Stimulated activated CD8-positive, alpha-beta memory T cell treated with anti-CD3 and anti-CD28 coated beads, Interleukin-7, amount 100 ng/mL, for 4 hours (primary cell): Measurements from ENCODE around the gene C16orf92.
"Not testable (repeated sequence)": the region's sequence is repeated elsewhere in the genome, so short reads cannot be mapped to it uniquely, and the experiment has no call there.

Source experiments
- DNase-seq, 2 donors: peaks; one replicate each; pipeline ENCODE4 v3.0.0-alpha.2; 2020; ENCODE audit warnings: low read depth in 2 of 2

Gene C16orf92

DNA sequence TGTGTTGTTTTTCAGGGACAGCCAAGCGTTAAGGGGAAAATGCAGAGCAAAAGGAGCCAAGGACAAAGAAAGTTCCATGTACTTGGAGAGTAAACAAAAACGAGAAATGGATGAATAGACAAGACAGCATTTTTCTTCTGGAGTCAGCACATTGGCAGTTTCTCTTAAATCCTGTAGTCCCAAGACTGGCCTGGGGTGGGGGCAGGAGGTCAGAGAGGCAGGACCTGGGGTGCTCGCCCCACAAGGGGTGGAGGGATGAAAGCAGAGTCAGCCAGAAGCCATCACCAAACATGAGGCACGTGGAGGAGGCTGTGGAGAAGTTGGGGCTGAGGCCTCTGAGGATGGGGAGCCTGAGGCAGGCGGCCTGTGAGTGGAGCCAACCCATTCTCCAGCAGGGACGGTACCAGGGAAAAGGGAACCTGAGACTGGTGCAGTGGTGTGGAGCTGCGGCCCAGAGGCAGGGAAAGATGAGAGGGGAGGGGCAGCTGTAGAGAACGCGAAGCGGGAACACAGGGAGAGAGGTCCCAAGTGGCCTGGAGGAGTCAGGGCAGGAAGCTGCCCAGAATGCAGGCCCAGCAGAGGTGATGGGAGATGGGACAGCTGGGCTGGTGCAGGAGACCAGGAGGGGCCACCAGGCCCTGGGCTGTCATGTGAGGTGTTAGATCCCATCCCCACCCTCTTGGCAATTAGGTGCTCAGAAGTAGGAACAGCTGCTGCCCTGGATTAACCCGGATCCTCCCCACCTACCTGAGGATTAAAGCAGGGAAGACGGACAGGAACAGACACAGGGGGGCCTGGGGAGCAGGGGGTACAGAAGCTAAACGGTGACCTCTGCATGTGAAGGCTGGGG lies 4.8 kb downstream of the C16orf92 start:
- DNase-seq: no peak

GRCh38 chr16:30028438-30029076 lies 5.6 kb downstream of the C16orf92 start:
- no peak for DNase-seq

DNA sequence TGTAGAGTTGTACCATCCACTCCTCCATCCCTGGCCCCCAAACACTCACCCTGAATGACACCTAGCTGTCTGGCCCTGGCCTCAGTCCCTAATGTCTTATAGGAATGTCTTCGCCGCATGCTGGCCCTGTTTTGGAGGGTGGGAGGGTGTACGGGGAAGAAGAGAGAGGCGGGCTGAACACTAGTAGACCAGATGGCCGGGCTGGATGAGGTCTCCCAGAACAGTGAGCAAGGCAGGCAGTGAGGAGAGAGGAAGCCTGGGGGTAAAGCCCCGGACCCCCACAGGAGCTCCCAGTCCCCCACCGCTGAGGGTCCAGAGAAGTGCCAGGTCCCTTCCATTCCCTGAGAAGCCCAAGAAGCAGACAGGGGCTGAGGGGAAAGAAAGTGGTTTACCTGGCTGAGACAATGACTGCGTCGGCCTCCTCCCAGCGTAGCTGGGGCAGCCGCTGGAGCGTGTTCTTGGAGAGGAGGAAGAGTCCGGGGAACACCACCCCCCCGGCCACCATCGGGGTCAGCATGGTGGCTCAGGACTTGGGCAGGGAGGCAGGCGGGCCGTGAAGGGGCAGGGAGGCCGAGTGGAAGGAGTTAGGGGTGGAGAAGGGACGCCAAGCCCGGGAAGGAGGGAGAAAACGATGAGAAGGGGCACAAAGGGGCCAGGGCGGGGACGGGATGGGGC lies 7.2 kb downstream of the C16orf92 start:
- DNase-seq: no peak

DNA sequence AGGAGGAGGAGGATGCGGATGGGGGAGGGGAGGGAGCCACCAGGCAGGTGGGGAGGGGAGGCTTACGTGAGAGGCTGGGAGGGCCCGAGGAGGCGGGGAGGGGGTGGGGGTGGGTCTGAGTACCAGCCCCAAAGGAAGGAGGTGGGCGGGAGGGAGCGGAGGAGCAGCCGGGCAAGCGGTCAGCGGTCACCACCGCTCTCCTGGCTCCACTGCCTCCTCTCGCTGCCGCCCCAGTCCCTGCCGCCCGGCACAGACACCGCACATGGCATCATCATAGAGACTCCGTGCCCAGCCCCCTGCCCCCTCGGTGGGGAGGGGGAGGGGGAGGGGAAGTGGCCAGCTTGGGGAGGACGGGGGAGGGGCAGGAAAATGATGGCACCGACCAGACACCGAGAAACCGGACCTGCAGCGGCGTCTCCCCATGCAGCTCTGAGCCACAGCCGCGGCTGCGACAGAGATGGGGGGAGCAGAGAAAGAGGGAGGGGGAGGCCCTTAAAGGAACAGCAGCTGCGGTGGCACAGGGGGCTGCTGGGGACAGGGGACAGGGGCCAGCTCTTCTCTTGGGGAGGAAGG lies 7.9 kb downstream of the C16orf92 start, which contains the start of gene TLCD3B:
Gene TLCD3B, minus strand, starts transcription at position 431 of the 573 bp plus-strand sequence. CDS start 744 bp downstream, outside the sequence.
- DNase-seq: no peak

DNA sequence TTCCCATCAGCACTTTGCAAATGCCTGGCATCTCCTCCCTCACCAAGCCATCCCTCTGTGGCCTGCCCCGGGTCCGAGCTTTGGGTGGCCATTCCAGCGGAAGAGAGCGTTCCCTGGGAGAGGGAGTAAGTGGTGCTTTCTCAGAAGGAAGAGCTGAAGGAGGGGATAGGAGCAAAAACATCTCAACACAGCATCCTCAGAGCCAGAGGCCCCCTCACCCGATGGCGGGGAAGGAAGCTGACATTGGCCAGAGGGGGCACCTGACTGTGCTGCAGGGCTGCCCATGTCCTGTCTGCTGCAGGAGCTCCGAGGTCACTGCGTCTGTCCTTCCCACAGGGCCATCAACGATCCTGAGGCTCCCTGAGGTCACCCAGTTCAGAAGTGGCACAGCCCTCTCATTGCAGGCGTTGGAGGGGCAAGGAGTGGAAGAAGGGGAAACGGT lies 8.5 kb downstream of the C16orf92 start:
- DNase-seq: no peak

- DNase-seq: peak; percentile 17 to 41
Measured at GRCh38 chr16:30032083-30032819, 9.3 kb downstream of the C16orf92 start.

- DNase-seq: no peak
Measured at GRCh38 chr16:30033270-30033669, 10.3 kb downstream of the C16orf92 start.

DNA sequence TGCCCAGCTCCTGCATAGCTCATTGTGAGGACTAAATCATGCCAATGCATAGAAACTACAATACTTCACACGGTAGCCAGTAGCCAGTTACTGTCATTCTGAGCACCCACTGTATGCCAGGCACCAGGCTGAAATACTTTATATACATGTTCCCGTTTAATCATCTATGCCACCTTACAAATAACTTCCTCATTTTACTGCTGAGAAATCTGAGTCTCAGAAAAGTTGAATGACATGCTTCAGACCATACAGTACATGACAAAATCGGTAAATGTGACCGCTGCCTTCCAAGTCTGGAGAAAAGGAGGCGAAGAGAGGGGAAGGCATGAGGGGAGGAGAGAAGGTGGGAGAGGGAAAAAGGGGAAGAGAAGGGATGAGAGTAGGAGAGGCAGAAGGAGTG lies 17.2 kb downstream of the C16orf92 start:
- DNase-seq: no peak

DNA sequence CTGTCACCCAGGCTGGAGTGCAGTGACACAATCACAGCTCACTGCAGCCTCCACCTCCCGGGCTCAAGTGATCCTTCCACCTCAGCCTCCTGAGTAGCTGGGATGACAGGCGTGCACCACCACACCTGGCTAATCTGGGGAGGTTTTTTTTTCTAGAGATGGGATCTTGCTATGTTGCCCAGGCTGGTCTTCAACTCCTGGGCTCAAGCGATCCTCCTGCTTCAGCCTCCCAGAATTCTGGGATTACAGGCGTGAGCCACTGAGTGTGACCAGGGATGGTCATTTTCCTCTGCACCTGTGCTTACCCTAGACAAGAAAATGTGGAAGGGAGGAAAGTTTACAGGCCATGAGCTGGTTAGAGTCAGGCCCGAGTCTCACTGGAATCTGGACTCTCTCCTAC lies 17.7 kb downstream of the C16orf92 start:
- DNase-seq: not testable (repeated sequence)

- DNase-seq: no peak
Measured at GRCh38 chr16:30041841-30042240, 18.8 kb downstream of the C16orf92 start.

DNA sequence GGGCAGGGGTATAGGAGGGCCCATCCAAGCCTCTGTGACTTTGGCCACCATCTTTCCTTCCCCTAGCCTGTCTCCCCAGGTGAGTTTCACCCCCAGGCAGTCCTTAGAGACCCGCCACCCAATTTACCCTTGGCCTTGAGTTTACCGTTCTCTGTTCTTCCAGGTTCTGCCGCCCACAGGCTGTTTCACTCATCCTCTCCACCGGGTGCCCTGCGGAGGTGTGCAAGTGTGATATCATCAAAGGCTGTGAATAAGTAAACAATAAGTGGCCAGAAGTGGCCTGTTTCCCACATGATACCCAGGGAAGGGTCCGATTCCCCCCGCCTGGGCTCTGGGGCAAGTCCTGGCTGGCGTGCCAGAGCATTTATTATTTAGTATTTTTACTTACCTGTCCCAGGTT lies 23.2 kb downstream of the C16orf92 start:
- DNase-seq: no peak

GRCh38 chr16:30046588-30046987 lies 23.6 kb downstream of the C16orf92 start:
- no peak for DNase-seq

DNA sequence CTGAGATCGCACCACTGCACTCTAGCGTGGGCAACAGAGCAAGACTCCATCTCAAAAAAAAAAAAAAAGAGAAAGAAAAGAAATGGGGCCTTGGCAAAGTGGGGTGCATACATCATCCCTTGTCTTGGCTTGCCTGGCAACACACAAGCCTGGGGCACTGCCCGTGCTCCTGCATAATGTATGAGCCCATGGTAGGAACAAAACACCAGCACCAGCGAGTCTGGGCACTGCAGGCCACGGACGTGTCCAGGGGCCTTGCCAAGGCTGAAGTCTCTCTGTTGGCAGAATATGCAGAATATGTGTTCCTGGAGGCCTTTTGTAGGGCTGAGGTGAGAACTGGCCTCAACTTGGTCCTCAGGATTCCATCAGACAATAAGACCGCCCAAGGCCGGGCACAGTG lies 26.9 kb downstream of the C16orf92 start:
- DNase-seq: no peak

DNA sequence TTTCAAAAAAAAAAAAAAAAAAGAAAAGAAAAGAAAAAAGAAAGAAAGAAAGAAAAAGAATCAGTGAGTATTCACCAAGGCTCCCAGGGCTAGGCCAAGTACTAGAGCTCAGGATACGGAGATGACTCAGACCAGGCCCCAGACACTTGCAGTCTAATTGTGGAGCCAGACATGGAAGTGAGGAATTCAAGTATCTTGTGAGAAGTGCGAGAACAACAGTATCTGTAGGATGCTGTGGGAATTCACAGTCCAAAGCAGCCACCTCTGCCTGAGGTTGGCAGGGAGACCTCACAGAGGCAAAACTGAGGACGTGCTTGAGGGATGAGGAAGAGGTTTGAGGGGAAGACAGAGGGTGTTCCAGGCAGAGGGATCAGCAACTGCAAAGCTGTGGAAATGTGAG lies 28.5 kb downstream of the C16orf92 start:
- no peak for DNase-seq

GRCh38 chr16:30052671-30053372 lies 29.8 kb downstream of the C16orf92 start:
- peak; percentile 82 to 85 for DNase-seq

GRCh38 chr16:30053376-30054015 lies 30.5 kb downstream of the C16orf92 start:
- no peak for DNase-seq

DNA sequence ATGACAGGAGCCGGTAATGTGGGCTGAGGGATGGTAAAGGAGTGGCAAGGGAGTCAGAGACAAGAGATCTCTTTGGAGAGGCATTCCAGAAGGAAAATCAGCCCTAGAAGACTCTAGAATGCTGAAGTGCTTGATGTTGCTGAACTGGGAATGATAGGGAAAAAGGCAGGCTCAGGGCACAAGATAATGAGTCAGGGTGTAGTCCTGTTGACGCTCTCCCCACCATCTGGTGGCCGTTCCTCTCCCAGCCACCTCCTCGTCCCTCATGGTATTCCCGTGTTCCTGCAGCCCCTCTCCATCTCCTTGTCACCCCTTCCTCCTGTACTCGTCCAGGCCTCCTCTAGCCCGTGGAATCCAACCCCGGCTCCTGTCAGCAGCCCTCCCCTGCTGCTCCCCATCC lies 31.5 kb downstream of the C16orf92 start:
- no peak for DNase-seq

DNA sequence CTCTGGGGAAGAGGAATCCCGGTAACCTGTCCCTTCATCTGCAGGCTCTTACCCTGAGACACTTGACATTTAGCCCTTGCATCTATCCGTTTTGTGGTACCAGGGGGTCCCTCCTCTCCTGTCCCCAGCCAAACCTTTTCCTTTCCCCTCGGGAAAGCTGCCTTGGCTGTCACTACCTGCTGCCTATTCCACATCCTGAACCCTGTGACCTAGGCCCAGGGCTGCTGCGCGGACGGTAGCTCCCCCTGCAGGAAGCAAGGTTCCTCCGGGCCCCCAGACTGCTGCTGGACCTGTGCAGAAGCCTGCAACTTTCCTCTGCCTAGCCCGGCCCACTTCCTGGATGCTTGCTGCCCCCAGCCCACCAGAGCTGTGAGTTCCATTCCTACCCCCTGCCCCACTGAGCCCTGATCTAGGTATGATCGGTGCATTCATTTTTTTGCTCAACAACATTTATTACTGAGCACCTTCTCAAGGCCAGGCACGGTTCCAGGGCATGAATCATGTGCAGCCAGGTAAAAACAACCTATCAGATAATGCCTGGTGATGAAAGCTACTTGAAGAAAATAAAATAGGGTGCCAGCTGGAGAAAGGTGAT lies 32.1 kb downstream of the C16orf92 start:
- DNase-seq: no peak

- no peak for DNase-seq
Measured at GRCh38 chr16:30060346-30060745, 37.3 kb downstream of the C16orf92 start.
